ENCODE results near the gene ZFP57.

DNA sequence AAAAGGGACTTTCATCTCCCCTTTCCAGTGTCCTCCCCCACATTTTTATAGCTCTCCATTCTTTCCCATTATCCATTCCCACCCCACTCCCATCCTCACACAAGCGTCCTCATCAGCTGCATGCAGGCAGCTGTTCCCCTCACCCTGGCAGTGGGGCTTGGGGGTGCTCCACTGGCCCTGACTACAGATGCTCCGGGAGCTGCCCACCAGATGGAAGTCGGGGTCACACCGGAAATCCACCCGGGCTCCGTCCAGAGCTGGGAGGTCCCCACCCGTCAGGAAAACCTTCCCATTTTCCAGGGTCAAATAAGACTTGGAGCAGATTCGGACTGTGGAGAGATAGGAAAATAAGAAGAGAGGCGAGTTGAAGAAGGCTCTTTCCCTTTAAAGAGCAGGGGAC, 50.6 kb downstream of the ZFP57 start:
- TF ChIP-seq POLR2A (IDR thresholded peaks at IDR 0.05; ENCODE audit: extremely low read depth, insufficient read length), result no peak
- TF ChIP-seq MYC (IDR thresholded peaks at IDR 0.05; ENCODE audit: low read depth, low read length), result no peak
